Lower leg skin (tissue), 4 donors: Measurements from ENCODE around the gene TNFRSF11A. TPM values are rescaled to one million over a fixed set of nuclear protein-coding genes. Genes with fewer than 3 reads are reported as not detected.

ENCODE experiments used
- DNase-seq, 2 donors: peaks; one replicate each; pipeline ENCODE4 v3.0.0-alpha.2; 2019; ENCODE audit warnings: low spot score in 2 of 2
- H3K4me3 ChIP-seq: fragments of 200-600 bp; sonication (generic); 2 replicates; pipeline ENCODE4 v1.5.1; 2017; ENCODE audit warnings: mild to moderate bottlenecking, low read depth; ENCODE audit not compliant: poor library complexity, severe bottlenecking
- POLR2A ChIP-seq, 2 donors: fragments of 450-650 bp; IDR thresholded peaks; one replicate each; pipeline ENCODE4 v1.6.1; 2016 to 2017; ENCODE audit warnings: antibody characterized with exemption in 2 of 2, mild to moderate bottlenecking in 1 of 2, moderate library complexity in 1 of 2
- WGBS, 2 donors: methylation state at CpG; one replicate each; pipeline ENCODE4 v1.1.5; 2018; 5-methylcytosine and 5-hydroxymethylcytosine counted together
- intact Hi-C: fragments of 100-400 bp; cut with DNase I; formaldehyde crosslinking; loops from one replicate; pipeline ENCODE4 v1.15.0; 2023; ENCODE audit warnings: low total_unique reads
- total RNA-seq, 4 donors: library from RNA; depleted of rRNA; stranded (reverse); fragments of >200 nt; gene quantifications; one replicate each; pipeline ENCODE4 v1.1.0, GENCODE V29; 2016
- TF ChIP-seq, protein P1 (sequence below), 3 donors: fragments of 450-650 bp; IDR thresholded peaks; one replicate each; pipeline ENCODE4 v1.5.1; 2016; ENCODE audit warnings: antibody characterized with exemption in 3 of 3, mild to moderate bottlenecking in 3 of 3, moderate library complexity in 2 of 3

The TNFRSF11A gene
- total RNA-seq, 4 donors from 2014 or later = 1.5 to 7.6 (median 4.7) TPM

DNA sequence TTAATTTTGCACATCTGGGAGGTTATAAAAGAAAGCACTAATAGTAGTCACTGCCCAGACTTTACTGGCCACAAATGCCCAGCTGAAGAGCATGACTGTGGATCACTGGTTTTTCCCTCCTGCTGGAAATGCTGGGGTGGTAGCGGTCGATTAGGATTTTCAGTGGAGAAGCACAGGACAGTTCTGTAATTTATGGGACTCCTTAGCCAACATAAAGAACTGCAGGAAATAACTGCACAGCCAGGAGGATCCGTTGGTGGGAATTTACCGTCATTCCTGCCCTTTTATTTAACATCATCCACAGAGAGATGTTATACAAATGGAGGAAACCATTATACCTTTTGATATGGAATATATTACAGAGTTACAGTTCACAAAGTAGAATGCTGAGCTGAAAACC is 61.5 kb downstream of the TNFRSF11A start:
- intact Hi-C loops = no loop called here
- no peak overlapping the region for H3K4me3 ChIP-seq
- TF ChIP-seq POLR2A (IDR thresholded peaks at IDR 0.05) = no peak
- TF ChIP-seq, protein P1, sequence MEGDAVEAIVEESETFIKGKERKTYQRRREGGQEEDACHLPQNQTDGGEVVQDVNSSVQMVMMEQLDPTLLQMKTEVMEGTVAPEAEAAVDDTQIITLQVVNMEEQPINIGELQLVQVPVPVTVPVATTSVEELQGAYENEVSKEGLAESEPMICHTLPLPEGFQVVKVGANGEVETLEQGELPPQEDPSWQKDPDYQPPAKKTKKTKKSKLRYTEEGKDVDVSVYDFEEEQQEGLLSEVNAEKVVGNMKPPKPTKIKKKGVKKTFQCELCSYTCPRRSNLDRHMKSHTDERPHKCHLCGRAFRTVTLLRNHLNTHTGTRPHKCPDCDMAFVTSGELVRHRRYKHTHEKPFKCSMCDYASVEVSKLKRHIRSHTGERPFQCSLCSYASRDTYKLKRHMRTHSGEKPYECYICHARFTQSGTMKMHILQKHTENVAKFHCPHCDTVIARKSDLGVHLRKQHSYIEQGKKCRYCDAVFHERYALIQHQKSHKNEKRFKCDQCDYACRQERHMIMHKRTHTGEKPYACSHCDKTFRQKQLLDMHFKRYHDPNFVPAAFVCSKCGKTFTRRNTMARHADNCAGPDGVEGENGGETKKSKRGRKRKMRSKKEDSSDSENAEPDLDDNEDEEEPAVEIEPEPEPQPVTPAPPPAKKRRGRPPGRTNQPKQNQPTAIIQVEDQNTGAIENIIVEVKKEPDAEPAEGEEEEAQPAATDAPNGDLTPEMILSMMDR (IDR thresholded peaks at IDR 0.05) = no peak
- 57 to 62% methylated on average over 4 of the region's 4 CpGs for WGBS, 2 donors
- no peak for DNase-seq

DNA sequence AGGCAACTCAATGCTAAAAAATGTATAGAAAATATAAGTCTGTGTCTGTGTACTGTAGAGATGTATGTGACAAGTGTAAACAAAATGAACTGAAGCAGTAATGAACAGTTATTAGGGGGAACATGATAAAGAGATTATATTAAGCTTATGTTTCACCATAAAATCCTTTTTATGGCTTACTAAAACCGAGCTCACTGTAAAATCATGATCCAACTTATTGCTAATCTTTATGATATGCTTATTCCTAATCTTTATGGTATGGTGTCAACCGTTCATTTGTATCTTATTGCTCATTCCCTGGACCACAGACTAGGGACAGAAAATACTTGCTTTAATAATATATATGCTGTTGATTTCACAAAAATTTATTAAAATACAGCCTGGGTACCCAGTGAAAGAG is 62.1 kb downstream of the TNFRSF11A start:
- 70 to 83% methylated on average over 2 of the region's 2 CpGs for whole genome bisulfite sequencing, 2 donors
- DNase-seq = no peak
- H3K4me3 ChIP-seq = no peak overlapping the region
- intact Hi-C loops = no loop called here
- TF ChIP-seq, protein P1 (IDR thresholded peaks at IDR 0.05) = no peak
- TF ChIP-seq POLR2A (IDR thresholded peaks at IDR 0.05) = no peak

DNA sequence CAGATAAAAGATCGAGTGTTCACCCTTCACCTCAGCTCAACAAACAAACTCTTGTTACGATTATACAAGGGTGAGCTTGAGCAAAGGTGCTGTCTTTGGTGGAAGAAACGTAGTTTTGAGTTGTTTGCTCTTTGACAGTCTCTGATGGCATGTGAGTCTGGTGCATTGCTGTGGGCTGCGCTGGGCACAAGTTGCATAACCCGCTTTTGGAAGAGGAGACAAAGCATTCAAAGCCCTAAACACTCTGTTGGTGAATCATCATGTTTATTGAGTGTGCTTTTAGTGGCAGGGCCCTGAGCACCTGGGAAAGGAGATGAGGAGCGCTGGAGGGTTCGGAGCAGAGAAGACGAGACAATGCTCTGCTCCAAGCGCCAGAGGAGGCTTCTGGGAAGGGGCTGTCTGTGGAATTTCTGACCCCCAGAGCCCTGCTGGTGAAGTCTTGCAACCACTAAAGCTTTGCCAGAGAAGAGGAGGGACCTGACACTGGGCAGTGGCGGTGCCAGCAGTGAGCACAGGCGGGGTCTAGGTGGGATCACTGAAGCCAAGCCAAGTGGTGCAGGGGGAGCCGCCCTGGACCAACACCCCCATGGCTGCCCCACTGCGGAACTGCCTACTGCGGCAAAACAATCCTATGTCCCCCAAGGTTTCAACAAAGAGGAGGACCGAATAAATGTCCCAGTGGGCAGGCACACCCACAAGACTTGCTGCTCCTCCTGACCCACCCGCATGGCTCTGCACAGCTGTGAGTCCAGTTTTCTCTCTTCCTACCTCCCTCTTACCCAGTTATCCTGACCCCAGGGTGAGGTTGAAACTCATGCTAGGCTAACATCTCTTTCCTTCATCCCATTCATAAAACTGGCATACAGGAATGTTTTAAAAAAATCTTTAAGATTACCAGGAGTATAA is 64.0 kb downstream of the TNFRSF11A start:
- intact Hi-C loops = no loop called here
- no peak for TF ChIP-seq POLR2A (IDR thresholded peaks at IDR 0.05)
- TF ChIP-seq, protein P1 (IDR thresholded peaks at IDR 0.05) = no peak
- WGBS, 2 donors = 84 to 86% methylated on average over 16 of the region's 16 CpGs
- no peak overlapping the region for H3K4me3 ChIP-seq
- no peak for DNase-seq

DNA sequence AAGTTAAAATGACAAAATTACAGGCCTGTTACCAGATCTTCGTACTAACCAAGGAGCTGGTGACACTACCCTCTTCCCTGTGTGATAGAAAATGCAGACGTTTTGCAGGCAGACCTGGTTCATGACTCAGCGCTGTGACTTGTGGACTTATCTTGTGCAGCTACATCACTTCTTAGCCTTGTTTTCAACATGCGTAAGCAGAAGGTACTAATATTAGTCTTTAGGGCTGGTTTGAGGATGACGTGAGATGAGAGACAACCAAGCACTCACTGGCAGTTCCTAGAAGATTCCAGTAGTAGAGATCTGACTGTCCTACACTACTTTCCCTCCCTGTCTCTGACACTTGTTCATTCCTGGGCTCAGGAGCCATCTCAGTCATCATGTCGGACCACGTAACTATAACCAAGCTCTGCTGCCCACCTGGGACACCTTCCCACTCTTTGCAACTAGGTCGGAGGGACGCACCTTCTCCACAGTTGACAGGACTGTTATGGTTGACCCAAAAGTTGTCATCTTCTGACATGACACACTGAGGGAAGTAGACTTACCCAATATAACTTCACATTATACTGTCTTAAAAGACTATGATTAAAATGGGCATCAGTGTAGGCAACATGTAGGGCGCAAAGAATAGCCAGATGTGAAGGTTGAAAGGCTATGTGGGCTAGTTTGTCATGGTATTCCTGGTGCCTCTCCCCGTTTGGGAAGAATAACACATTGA is 64.8 kb downstream of the TNFRSF11A start:
- 88 to 90% methylated on average over 11 of the region's 11 CpGs for WGBS, 2 donors
- intact Hi-C loops = no loop called here
- no peak overlapping the region for H3K4me3 ChIP-seq
- DNase-seq = no peak
- no peak for TF ChIP-seq POLR2A (IDR thresholded peaks at IDR 0.05)
- TF ChIP-seq, protein P1 (IDR thresholded peaks at IDR 0.05) = no peak

DNA sequence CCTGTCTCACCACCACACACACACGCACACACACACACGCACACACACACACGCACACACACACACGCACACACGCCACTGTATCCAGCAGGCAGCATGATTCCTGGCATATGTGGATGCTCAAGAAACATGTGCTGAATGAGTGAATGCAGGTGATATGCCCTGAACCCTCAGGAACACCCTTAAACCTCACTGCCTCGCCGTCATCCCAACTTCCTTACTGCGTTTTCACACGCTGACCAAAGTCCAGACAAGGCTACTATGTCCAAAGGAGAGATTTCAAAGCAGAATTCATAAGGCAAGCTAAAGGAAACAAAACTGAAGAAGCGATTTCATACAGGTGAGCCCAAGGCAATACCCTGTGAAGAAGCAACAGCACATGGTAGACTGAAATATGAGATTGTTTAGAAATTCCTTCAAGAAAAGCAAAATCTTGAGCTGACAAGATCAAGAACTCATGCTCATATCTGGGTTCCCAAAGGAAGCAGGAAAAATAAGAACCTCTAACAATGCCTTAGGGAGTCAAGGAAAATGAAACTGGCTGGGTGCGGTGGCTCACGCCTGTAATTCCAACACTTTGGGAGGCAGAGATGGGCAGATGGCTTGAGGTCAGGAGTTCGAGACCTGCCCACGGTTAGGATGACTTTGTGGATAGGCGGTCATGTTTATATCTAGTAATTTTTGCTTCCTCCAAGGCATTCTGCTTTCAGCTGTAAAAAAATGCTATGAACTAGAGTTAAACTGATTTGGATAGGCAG is 69.1 kb downstream of the TNFRSF11A start:
- no peak overlapping the region for H3K4me3 ChIP-seq
- no peak for DNase-seq
- intact Hi-C loops = no loop called here
- TF ChIP-seq, protein P1 (IDR thresholded peaks at IDR 0.05) = no peak
- no peak for TF ChIP-seq POLR2A (IDR thresholded peaks at IDR 0.05)
- whole genome bisulfite sequencing, 2 donors = 89 to 91% methylated on average over 15 of the region's 15 CpGs
